GM12891 (cell line): ENCODE measurements around the gene SPACA1.

Experiments used
- DNase-seq: peaks from one replicate; pipeline ENCODE4 v3.0.0; 2011; ENCODE audit warnings: low spot score; ENCODE audit not compliant: insufficient read length
- FAIRE-seq: peaks from 2 replicates; lab custom pipeline; 2011; peaks lifted over from hg19 to GRCh38; lab: Jason Lieb, UNC
- PAX5 ChIP-seq: IDR thresholded peaks from 2 replicates; pipeline ENCODE4 v1.6.1; 2011; ENCODE audit warnings: low read length, moderate library complexity, mild to moderate bottlenecking; ENCODE audit not compliant: insufficient read depth, severe bottlenecking
- POLR2A ChIP-seq: IDR thresholded peaks from 2 replicates; pipeline ENCODE4 v1.6.1; 2011; ENCODE audit warnings: low read depth, low read length, control low read depth
- POLR2AphosphoS5 ChIP-seq: IDR thresholded peaks from 2 replicates; pipeline ENCODE4 v1.6.1; 2011; ENCODE audit warnings: low read depth, low read length, control low read depth
- POU2F2 ChIP-seq: IDR thresholded peaks from 2 replicates; pipeline ENCODE4 v1.6.1; 2011; ENCODE audit warnings: low read depth, mild to moderate bottlenecking, control low read depth, low read length, moderate library complexity
- SPI1 ChIP-seq: IDR thresholded peaks from 2 replicates; pipeline ENCODE4 v1.6.1; 2011; ENCODE audit warnings: low read depth, low read length, control low read depth
- TAF1 ChIP-seq: IDR thresholded peaks from 2 replicates; pipeline ENCODE4 v1.6.1; 2011; ENCODE audit warnings: low read depth, low read length, control low read depth

SPACA1 gene

DNA sequence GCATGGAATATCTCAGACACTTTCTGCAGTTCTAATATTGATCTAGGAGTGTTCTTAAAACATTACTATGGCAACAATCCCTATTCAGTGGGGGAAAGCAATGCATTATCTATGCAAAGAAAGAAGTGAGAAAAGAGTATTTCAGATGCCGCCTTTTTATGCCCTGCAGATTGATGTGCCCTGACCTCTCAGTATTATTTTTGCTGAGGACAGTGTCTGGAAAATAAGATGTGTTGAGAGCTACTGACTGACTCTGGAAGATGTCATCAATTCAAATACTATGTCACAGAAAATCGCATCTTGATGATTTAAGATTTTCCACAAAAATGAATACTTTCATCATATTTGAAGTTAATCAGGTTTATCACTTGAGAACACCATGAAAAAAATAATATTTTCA is 22.9 kb upstream of the SPACA1 start:
- TF ChIP-seq POU2F2 (no peak), POLR2AphosphoS5 (no peak), SPI1 (no peak), PAX5 (no peak), TAF1 (no peak), POLR2A (no peak)
- DNase-seq (no peak), FAIRE-seq (no peak)

GRCh38 chr6:88031550-88031949 is 16.1 kb upstream of the SPACA1 start:
- FAIRE-seq (no peak), DNase-seq (no peak)
- TF ChIP-seq POLR2AphosphoS5 (no peak), PAX5 (no peak), SPI1 (no peak), TAF1 (no peak), POU2F2 (no peak), POLR2A (no peak)

GRCh38 chr6:88044530-88044929 is 3.1 kb upstream of the SPACA1 start:
- FAIRE-seq (no peak), DNase-seq (no peak)
- TF ChIP-seq PAX5: no peak

GRCh38 chr6:88045521-88046136 is 2.0 kb upstream of the SPACA1 start:
- DNase-seq (no peak), FAIRE-seq (no peak)
- TF ChIP-seq SPI1: no peak
- TF ChIP-seq POU2F2: no peak
- TF ChIP-seq TAF1: no peak
- TF ChIP-seq POLR2A: no peak
- TF ChIP-seq PAX5: no peak
- no peak for TF ChIP-seq POLR2AphosphoS5

- TF ChIP-seq POU2F2 (no peak), TAF1 (no peak), POLR2AphosphoS5 (no peak), PAX5 (no peak), SPI1 (no peak), POLR2A (no peak)
- no peak for DNase-seq
- FAIRE-seq: no peak
Measured at GRCh38 chr6:88048578-88048977, 937 bp downstream of the SPACA1 start.

DNA sequence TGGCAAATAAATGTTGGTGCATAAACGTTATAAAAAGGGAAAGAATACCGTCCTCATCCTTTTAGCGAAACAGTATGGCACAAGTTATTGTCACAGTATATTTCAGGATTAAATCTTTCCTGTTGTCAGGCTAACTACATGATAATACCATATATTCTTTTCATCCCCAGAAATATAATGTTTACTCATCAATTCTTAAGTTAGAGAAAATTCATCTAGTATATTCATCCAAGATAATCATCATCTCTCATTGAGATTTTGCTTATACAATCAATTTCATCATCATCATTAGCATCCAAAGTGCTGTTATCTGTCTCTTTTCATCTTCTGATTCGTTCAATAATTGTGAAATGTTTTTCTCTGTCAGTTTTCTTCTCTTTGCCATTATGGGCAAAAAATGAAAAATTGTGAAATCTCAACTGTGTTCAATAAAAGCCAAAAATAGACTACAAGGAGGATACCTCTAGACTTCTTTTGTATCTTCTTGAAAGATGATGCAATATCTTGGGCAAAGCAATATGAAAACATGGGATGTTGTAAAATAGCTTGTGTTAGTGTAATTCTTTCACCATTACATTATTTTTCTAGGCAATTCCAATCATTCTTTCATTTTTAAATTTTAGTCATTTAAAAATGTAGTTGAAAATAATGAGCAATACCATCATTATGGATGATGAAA is 2.6 kb downstream of the SPACA1 start:
- TF ChIP-seq SPI1: no peak
- TF ChIP-seq POU2F2: no peak
- no peak for TF ChIP-seq PAX5
- no peak for TF ChIP-seq TAF1
- TF ChIP-seq POLR2AphosphoS5: no peak
- TF ChIP-seq POLR2A: no peak
- DNase-seq: no peak
- no peak for FAIRE-seq

DNA sequence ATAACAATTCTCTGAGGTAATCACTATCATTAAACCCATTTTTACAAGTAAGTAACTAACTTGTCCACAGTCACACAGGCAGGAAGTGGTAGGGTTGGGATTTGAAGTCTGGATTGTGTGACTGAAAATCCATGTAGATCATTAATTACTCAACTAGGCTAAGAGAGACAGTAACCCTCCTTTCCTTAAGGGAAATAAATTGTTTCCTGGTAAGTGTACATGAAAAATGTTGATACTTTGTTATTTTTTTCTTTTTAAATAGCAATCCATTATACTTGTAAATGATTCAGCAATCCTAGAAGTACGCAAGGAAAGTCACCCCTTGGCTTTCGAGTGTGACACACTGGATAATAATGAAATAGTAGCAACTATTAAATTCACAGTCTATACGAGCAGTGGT is 11.6 kb downstream of the SPACA1 start:
- TF ChIP-seq POU2F2 (no peak), POLR2A (no peak)
- DNase-seq: no peak
- no peak for FAIRE-seq

GRCh38 chr6:88062376-88062775 is 14.7 kb downstream of the SPACA1 start:
- FAIRE-seq (no peak), DNase-seq (no peak)
- TF ChIP-seq PAX5: no peak
- TF ChIP-seq POU2F2: no peak
- no peak for TF ChIP-seq TAF1
- TF ChIP-seq SPI1: no peak

DNA sequence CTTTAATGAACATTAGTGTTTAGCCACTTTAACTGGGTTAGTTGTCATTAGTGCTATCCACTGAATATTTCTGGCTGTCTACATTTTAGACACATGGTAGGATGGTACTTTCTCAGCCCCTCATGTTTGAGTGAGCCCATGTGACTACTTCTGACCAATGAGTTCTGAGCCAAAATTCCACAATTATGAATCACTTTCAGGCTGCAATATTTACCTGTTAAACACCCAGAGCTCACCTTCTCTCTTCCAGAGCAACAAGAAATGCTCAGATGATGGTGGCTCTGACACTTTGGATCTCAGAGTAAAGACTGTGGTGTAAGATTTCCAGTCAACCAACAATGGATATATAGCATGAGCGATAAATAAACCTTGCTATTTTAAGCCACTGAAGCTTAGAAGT is 24.8 kb downstream of the SPACA1 start:
- no peak for DNase-seq
- no peak for FAIRE-seq
- TF ChIP-seq TAF1 (no peak), POU2F2 (no peak), POLR2A (no peak), PAX5 (no peak), SPI1 (no peak), POLR2AphosphoS5 (no peak)

DNA sequence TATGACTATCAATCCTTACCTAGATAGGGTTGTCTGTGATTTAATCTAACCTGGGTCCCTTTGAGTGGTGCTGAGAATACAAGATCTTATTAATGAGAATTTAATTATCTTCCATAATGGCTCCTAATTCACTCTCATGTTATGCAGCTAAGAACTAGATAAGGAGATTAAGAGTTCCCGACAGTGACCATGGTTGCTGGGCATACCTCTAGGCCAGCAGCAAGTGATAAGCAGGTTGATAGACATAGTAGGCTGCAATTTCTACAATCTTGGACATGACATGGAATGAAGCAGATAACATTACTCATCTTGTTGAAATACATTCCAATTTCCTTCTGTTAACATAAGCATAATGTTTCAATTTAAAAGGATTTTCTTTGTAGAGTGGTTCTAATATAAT is 27.1 kb downstream of the SPACA1 start:
- no peak for DNase-seq
- no peak for FAIRE-seq

DNA sequence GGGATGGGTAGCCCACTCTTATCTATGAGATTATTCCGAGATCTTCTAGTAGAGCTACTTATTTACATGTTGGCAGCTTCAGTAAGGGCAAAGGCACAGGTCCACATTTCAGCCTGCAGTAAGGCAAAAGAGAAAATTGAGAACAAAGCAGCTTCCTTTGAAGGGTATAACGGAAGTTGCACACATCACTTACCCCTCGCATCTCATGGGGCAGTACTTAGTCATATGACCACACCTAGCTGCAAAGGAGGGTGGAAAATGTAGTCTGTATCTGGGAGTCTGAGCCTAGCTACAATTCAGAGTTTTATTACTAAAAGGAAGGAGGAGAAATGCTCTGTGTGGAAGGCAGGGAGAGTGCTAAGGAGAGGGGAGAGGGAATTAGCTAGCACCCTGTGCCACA is 29.7 kb downstream of the SPACA1 start:
- FAIRE-seq (no peak), DNase-seq (no peak)
- TF ChIP-seq PAX5: no peak
- TF ChIP-seq POLR2AphosphoS5: no peak
- TF ChIP-seq POLR2A: no peak
- no peak for TF ChIP-seq POU2F2
- no peak for TF ChIP-seq TAF1
- TF ChIP-seq SPI1: no peak

More for the DNA sequence above, 27.1 kb downstream of the SPACA1 start:
- no peak for TF ChIP-seq POU2F2
- TF ChIP-seq SPI1: no peak
- no peak for TF ChIP-seq PAX5
- TF ChIP-seq POLR2A: no peak
- TF ChIP-seq TAF1: no peak
- TF ChIP-seq POLR2AphosphoS5: no peak

DNA sequence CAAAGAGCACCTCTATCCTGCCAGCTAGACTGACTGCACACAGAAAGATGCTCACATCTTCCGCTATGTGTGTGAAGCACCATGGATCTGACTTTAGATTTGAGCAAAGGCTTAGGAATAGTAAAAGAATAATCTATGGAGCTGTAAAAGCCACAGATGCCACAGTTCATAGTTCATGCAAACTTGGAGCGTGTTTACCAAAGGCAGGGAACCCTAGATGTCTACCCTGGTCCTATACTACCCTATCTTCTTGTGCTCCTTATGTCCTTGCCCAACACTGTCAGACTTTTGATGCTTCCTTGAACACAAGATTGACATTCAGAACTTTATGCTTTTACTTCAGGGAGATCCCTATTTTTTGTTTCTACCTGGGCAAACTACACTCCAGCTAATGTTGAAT is 39.2 kb downstream of the SPACA1 start:
- no peak for DNase-seq
- TF ChIP-seq TAF1 (no peak), POLR2A (no peak), SPI1 (no peak), POU2F2 (no peak)
- FAIRE-seq: no peak
